ENCODE results near the gene MAPK6.

DNA sequence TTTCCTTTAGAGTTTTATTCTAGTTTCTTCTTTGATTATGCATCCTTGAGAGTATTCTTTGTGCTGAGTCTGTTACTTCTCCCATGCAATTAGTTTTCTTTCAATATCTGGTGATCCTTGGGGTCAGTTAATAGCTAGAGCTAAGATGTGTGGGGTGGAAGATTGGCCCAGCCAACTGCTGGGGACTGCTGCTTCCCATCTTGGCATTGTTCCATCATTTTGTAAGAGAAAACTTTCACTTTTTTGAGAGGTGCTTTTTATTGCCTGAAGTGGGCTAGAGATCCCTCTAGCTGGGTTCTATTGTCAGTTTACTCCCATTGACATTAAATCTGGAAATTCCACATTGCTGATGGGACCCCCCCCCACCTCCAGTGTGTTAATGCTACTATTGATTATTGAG is 78.2 kb downstream of the MAPK6 start:
- TF ChIP-seq KDM5A (IDR thresholded peaks at IDR 0.05; ENCODE audit: low read length) (no peak), RXRA (IDR thresholded peaks at IDR 0.05; ENCODE audit: insufficient read depth, low read depth, low read length) (no peak), YY1 (IDR thresholded peaks at IDR 0.05; ENCODE audit: low read depth, low read length) (no peak), SUZ12 (IDR thresholded peaks at IDR 0.05; ENCODE audit: low read length) (no peak)

Measured in H1 (cell line).